Jurkat, Clone E6-1 (cell line): ENCODE results near the gene RNF130. TPM values are rescaled to one million over a fixed set of nuclear protein-coding genes. Genes with fewer than 3 reads are reported as not detected.
A peak's percentile ranks its signal among the peaks of the same experiment; 100 is the strongest.

Source experiments
- DNase-seq: peaks from one replicate; pipeline ENCODE4 v3.0.0-alpha.2; 2011; ENCODE audit warnings: low read depth, low spot score
- H3K4me3 ChIP-seq: 2 replicates; pipeline ENCODE4 v1.5.1; 2011; ENCODE audit warnings: mild to moderate bottlenecking, low read length, control low read depth, moderate library complexity
- polyA plus RNA-seq: library from polyadenylated mRNA; unstranded; fragments of >200 nt; gene quantifications from one replicate; pipeline ENCODE4 v1.2.1, GENCODE V29; 2012; ENCODE audit warnings: missing spikeins; ENCODE audit not compliant: insufficient read length, insufficient read depth

RNF130 gene
- polyA plus RNA-seq = 158 TPM

DNA sequence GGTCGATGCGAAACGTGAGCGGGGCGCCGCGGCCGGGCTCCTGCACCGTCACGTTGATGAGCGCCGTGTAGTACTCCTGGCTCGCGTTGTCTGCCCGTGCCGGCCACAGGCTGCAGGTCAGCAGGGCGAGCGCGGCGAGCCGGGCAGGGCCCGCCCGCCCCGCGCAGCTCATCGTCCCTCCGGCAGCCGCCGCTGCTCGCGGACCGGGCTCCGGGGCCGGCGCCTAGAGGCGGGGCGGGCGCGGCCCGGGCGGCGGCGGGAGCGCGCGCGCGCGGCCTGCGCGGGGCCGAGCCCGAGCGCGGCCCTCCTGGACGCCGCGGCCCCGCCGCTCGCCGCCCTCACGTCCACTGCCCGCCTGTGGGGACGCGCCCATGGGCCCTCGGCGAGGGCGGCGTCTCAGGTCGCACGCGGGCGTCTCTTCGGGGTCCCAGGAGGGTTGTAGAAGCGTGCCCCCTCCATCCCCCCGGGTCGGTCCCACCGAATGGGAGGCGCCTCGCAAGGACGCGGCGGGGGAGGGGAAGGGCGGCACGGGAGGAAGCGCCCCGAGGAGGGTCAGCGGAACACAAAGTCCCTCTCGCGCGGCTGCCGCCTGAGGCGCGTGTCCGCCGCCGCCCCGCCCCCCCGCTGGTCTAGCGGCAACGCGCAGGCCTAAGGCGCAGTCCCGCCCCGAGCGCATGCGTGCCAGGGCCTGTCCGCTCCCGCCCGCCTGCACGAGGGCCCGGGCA, at the start of gene RNF130:
Gene RNF130, minus strand, starts transcription at position 229 of the 725 bp plus-strand sequence. Its CDS starts 57 bp downstream, at position 172.
- peak; percentile 76 for DNase-seq

GRCh38 chr5:180120237-180121101, 48.9 kb upstream of the RNF130 start:
- DNase-seq = no peak

More for the DNA sequence above, at the start of gene RNF130:
- peak within 1 kb of the TSS; percentile 89 for H3K4me3 ChIP-seq

DNA sequence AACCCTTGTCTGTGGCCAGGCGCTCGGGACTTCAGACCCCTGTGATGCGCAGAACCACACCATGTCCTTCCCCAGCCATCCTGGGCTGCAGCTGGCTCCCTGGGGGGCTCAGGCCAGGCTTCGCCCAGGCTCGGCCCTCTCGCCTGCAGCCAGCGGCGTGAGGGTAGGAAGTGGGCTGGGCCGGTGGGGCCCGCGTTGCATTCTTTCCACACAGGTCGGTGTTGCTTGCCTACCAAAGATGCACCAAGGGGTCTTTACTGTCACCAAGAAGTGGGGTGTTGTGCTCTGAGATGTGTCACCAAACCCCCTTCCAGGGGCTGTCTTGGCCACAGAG, 48.3 kb upstream of the RNF130 start:
- H3K4me3 ChIP-seq = no peak overlapping the region
- DNase-seq = no peak

More at GRCh38 chr5:180120237-180121101, 48.9 kb upstream of the RNF130 start:
- no peak overlapping the region for H3K4me3 ChIP-seq

GRCh38 chr5:180119031-180119902, 47.7 kb upstream of the RNF130 start:
- no peak overlapping the region for H3K4me3 ChIP-seq

DNA sequence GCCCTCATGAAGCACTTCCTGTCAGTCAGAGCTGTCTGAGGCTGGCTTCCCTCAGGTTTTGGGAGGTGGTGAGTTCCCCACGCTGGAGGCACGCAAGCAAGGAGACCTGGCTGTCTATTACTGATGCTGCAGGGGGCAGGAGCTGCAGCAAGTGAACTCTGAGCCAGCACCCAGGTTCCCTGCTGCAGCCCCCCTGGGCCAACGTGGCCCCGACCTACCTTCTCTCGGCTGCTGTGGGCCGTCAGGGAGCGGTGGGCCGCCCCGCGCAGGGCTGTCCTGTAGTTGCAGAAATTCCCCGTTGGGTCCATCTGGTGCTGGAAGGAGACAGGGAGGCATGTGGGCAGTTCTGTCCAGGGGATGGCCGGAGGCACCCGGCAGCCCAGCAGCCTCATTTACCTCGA, 46.8 kb upstream of the RNF130 start:
- no peak for DNase-seq

More at GRCh38 chr5:180119031-180119902, 47.7 kb upstream of the RNF130 start:
- no peak for DNase-seq

DNA sequence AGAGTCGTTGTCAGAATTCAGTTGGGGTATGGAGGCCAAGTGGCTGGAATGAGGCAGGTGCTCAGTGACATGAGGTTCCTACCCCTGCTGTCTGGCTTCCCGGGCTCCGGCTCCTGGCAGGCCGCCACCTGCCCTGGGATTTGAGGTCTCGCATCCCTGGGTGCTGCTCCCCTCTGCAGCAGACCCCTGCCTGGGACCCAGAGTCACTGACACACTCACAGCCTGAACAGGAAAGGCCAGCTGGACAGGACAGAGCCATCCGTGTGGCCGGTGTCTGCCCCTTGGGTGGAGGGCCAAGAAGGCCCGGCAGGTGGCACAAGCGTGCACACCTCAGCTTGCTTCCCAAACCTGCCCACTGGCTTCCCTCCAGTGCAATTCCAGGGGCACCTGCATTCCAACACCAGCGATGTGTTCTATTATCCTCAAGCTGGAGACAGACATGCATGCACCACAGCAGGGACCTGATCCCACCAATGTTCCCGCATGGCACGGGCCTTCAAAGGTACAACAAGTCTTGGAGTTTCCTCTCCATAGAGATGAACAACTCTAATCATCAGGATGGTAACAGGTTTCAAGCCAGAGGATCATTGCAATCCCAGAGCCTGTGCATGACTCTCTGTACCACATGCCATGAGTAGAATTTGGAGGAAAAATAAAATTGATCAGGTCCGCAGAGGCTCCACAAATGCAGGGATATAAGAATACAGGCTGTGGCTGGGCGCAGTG, 45.6 kb upstream of the RNF130 start:
- no peak for DNase-seq
- no peak overlapping the region for H3K4me3 ChIP-seq

More for the DNA sequence above, 46.8 kb upstream of the RNF130 start:
- no peak overlapping the region for H3K4me3 ChIP-seq

GRCh38 chr5:180116077-180116999, 44.8 kb upstream of the RNF130 start:
- no peak overlapping the region for H3K4me3 ChIP-seq
- DNase-seq = no peak

GRCh38 chr5:180115326-180116076, 43.9 kb upstream of the RNF130 start:
- no peak overlapping the region for H3K4me3 ChIP-seq
- DNase-seq = no peak

GRCh38 chr5:180114304-180115003, 42.9 kb upstream of the RNF130 start:
- no peak for DNase-seq
- no peak overlapping the region for H3K4me3 ChIP-seq

DNA sequence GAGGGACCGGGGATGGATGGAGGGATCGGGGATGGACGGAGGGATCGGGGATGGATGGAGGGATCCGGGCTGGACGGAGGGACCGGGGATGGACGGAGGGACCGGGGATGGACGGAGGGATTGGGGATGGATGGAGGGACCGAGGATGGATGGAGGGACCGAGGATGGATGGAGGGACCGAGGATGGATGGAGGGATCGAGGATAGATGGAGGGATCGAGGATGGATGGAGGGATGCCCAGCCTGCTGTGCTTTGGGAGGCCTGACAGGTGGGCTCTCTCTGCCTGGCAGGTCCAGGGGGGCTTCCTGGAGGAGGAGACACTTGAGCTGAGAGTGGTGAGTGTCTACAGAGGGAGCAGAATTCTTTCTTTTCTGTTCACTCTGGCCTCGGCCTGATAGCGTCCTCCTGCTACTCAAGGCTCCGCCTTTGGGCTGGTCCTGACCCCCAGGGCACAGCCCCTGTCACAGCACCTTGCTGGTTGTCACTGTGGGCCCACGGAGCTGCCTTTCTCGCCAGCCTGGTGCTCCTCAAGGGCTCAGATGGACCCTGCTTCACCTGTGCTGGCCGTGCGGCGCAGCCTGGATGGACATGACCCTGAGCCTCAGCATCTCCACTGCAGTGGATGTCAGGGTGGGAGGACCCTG, 42.2 kb upstream of the RNF130 start:
- DNase-seq = no peak
- no peak overlapping the region for H3K4me3 ChIP-seq

- no peak for DNase-seq
- H3K4me3 ChIP-seq = no peak overlapping the region
Measured at GRCh38 chr5:180112181-180112861, 40.8 kb upstream of the RNF130 start.

GRCh38 chr5:180111273-180112002, 39.9 kb upstream of the RNF130 start:
- no peak overlapping the region for H3K4me3 ChIP-seq
- no peak for DNase-seq

- H3K4me3 ChIP-seq = no peak overlapping the region
- no peak for DNase-seq
Measured at GRCh38 chr5:180109920-180110319, 38.4 kb upstream of the RNF130 start.

- DNase-seq = no peak
- H3K4me3 ChIP-seq = no peak overlapping the region
Measured at GRCh38 chr5:180107005-180107404, 35.4 kb upstream of the RNF130 start.

DNA sequence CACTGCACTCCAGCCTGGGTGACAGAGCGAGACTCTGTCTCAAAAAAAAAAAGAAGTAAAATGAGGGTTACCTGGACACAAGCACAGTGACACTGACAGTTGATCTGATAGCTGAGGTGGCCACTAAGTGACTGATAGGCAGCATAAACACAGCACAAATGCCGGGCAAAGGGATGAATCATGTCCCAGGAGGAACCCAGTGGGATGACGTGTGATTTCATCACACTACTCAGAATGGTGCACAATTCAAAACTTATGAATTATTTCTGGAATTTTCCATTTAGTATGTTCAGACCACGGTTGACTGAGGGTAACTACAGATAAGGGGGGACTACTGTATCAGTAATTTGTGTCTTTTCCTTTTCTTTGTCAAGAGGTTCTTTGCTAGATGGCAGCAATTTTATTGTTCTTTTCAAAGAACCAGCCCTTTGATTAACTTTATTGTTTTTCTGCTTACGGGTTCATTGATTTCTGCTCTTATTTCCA, 34.3 kb upstream of the RNF130 start:
- DNase-seq = no peak
- H3K4me3 ChIP-seq = no peak overlapping the region
